ENCODE results near the gene ODAD2. TPM values are rescaled to one million over a fixed set of nuclear protein-coding genes. Genes with fewer than 3 reads are reported as not detected.

ODAD2 gene
- total and polyA plus RNA-seq, 2 of the 8 experiments (the other 6 are each of a cell fraction or from before 2014, with no cell fraction given): 0.95 to 4.3 TPM

DNA sequence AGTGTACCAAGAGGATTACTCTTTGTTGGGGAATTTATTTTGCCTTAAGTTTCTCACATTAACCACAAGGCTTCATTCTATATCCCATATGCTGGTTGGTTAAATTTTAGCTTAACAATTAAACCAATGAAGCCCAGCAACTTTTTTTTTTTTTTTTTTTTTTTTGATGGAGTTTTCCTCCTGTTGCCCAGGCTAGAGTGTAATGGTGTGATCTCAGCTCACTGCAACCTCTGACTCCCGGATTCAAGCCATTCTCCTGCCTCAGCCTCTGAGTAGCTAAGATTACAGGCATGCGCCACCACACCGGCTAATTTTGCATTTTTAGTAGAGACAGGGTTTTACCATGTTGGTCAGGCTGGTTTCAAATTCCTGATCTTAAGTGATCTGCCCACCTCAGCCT is 178.2 kb downstream of the ODAD2 start (continued):
- TF ChIP-seq SIN3A (conservative IDR thresholded peaks at IDR 0.05 in 1 of 2, IDR thresholded peaks at IDR 0.05 in 1 of 2; ENCODE audit: low read depth in 1 of 2, low read length in 2 of 2): no peak
- no peak for TF ChIP-seq RBBP5 (IDR thresholded peaks at IDR 0.05; ENCODE audit: borderline replicate concordance, low read depth, low read length)

All from H1 (cell line).